ENCODE data around the gene C1orf232. TPM values are rescaled to one million over a fixed set of nuclear protein-coding genes. Genes with fewer than 3 reads are reported as not detected.

The C1orf232 gene
- total and polyA plus RNA-seq, 2 of the 4 experiments (the other 2 are of a cell fraction), result not detected

- DNase-seq, result no peak
Measured at GRCh38 chr1:26166719-26167281, 2.0 kb downstream of the C1orf232 start.

More at GRCh38 chr1:26166719-26167281, 2.0 kb downstream of the C1orf232 start:
- Histone ChIP-seq H2BK120ac (ENCODE audit: low read depth, low read length) (no peak overlapping the region), H3K36me3 (ENCODE audit: control insufficient read depth, insufficient read depth, low read length) (0 out of 2 replicates have a peak, but pooled peaks cover under 1% of the 10 kb centered on the region), H4K20me1 (ENCODE audit: insufficient read depth, low read length) (no peaks in the 10 kb centered on the region), H3K27ac (ENCODE audit: insufficient read depth, low read length) (no peak overlapping the region), H3K4me3 (ENCODE audit: insufficient read depth, low read depth, low read length) (no peak overlapping the region), H3K23ac (ENCODE audit: low read depth, low read length) (no peak overlapping the region), H3K4me2 (ENCODE audit: low read depth, low read length) (no peak overlapping the region), H2AK5ac (ENCODE audit: low read depth, low read length) (no peak overlapping the region), H3K56ac (ENCODE audit: extremely low read depth, insufficient read depth, low read length) (no peak overlapping the region), H3K27me3 (ENCODE audit: control insufficient read depth, insufficient read depth, low read length) (peaks cover 8% of the 10 kb centered on the region; the same call in 1 of the 2 replicates), H3K9ac (ENCODE audit: low read depth, low read length) (no peak overlapping the region), H2BK5ac (ENCODE audit: low read depth, low read length, poor library complexity, severe bottlenecking) (no peak overlapping the region), H4K8ac (ENCODE audit: low read depth in 2 of 2, low read length in 2 of 2) (no peak overlapping the region), H3K79me1 (ENCODE audit: low read depth in 1 of 2, low read length in 2 of 2) (peaks cover 4 to 19% of the 10 kb centered on the region in 2 experiments), H2AK9ac (replicated peaks; ENCODE audit: low read depth, low read length, poor library complexity) (no peak overlapping the region), H2BK15ac (ENCODE audit: low read depth, low read length) (no peak overlapping the region), H3K4me1 (ENCODE audit: control insufficient read depth, insufficient read depth, low read length) (peaks cover 5% of the 10 kb centered on the region; the same call in 1 of the 2 replicates), H4K91ac (ENCODE audit: insufficient read depth, low read depth, low read length) (no peak overlapping the region), H3K9me3 (ENCODE audit: control insufficient read depth, insufficient read depth, low read length) (no peaks in the 10 kb centered on the region), H2BK20ac (ENCODE audit: low read depth, low read length) (no peak overlapping the region), H3K9me1 (ENCODE audit: insufficient read depth, low read length) (peaks cover 6% of the 10 kb centered on the region; the same call in 1 of the 2 replicates), H4K5ac (ENCODE audit: low read depth, low read length) (no peak overlapping the region), H3K18ac (ENCODE audit: low read depth, low read length) (no peak overlapping the region), H2AFZ (replicated peaks; ENCODE audit: low read length, poor library complexity) (no peak overlapping the region), H3K4ac (ENCODE audit: low read depth, low read length) (no peak overlapping the region), H3K14ac (replicated peaks; ENCODE audit: low read depth, low read length) (no peak overlapping the region)
- intact Hi-C loops (cut with micrococcal nuclease) (loop anchor here (5.0 kb wide), 1 partner anchor 66 kb away; the partner anchor contains the start of gene CEP85), in situ Hi-C loops (cut with MboI; ENCODE audit: low sequenced_read_pairs) (no loop called here), dilution Hi-C loops (cut with HindIII; ENCODE audit: low sequenced_read_pairs, unreplicated experiment) (no loop called here)
- no TSS peak for BruUV-seq (replicated peaks)
- CTCF ChIA-PET, result no interaction called here
- ATAC-seq (ENCODE audit: low read depth), result no peak
- no peak for TF ChIP-seq NFE2L2 (IDR thresholded peaks at IDR 0.05; ENCODE audit: low read depth, low read length)
- TF ChIP-seq, protein P1, sequence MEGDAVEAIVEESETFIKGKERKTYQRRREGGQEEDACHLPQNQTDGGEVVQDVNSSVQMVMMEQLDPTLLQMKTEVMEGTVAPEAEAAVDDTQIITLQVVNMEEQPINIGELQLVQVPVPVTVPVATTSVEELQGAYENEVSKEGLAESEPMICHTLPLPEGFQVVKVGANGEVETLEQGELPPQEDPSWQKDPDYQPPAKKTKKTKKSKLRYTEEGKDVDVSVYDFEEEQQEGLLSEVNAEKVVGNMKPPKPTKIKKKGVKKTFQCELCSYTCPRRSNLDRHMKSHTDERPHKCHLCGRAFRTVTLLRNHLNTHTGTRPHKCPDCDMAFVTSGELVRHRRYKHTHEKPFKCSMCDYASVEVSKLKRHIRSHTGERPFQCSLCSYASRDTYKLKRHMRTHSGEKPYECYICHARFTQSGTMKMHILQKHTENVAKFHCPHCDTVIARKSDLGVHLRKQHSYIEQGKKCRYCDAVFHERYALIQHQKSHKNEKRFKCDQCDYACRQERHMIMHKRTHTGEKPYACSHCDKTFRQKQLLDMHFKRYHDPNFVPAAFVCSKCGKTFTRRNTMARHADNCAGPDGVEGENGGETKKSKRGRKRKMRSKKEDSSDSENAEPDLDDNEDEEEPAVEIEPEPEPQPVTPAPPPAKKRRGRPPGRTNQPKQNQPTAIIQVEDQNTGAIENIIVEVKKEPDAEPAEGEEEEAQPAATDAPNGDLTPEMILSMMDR (conservative IDR thresholded peaks at IDR 0.05; ENCODE audit: low read depth, low read length), result no peak
- TF ChIP-seq SMC3 (IDR thresholded peaks at IDR 0.05; ENCODE audit: low read depth, low read length), result no peak
- no peak for TF ChIP-seq CEBPB (IDR thresholded peaks at IDR 0.05; ENCODE audit: low read depth, low read length)
- no peak for TF ChIP-seq FOS (IDR thresholded peaks at IDR 0.05; ENCODE audit: low read depth, low read length)
- no peak for TF ChIP-seq USF2 (IDR thresholded peaks at IDR 0.05; ENCODE audit: low read depth, low read length)
- no peak for TF ChIP-seq RCOR1 (IDR thresholded peaks at IDR 0.05; ENCODE audit: insufficient replicate concordance, low read length)
- no peak for TF ChIP-seq BHLHE40 (IDR thresholded peaks at IDR 0.05; ENCODE audit: low read depth, low read length)
- TF ChIP-seq MAZ (IDR thresholded peaks at IDR 0.05; ENCODE audit: borderline replicate concordance, low read depth, low read length), result no peak
- WGBS, 2 experiments (ENCODE audit: extremely low coverage in 2 of 2, insufficient read length in 1 of 2), result no CpG with 5 or more reads among the region's 4 CpGs
- POLR2A ChIA-PET (ENCODE audit: unreplicated experiment), result no interaction called here

Measured in IMR-90 (cell line).